Endothelial cell of umbilical vein (primary cell): ENCODE results near the gene HMCN1. TPM values are rescaled to one million over a fixed set of nuclear protein-coding genes. Genes with fewer than 3 reads are reported as not detected.

Experiments used
- BruUV-seq: library from RNA; stranded (reverse); fragments of 400-500 nt; replicated peaks from 2 replicates; lab custom pipeline; 2021; lab: Mats Ljungman, UMichigan
- CTCF ChIA-PET: fragments of 300-600, 350-600 bp; sonication (Branson Sonifier 250); formaldehyde crosslinking; loops from one replicate; lab custom pipeline; 2021; ENCODE audit warnings: antibody characterized with exemption, inconsistent platforms; lab: Charles Lee
- POLR2A ChIA-PET: fragments of 300-600, 350-600 bp; sonication (Branson Sonifier 250); formaldehyde crosslinking; loops from one replicate; lab custom pipeline; 2021; ENCODE audit warnings: antibody characterized with exemption, inconsistent platforms; lab: Charles Lee
- DNase-seq: peaks from one replicate; pipeline ENCODE4 v3.0.0-alpha.2; 2011; ENCODE audit warnings: low read depth, low spot score
- FAIRE-seq: peaks from 2 replicates; lab custom pipeline; 2011; peaks lifted over from hg19 to GRCh38; lab: Jason Lieb, UNC
- H2AFZ ChIP-seq: 2 replicates; pipeline ENCODE4 v1.6.0; 2012; ENCODE audit warnings: low read depth, low read length, control low read depth, inconsistent platforms
- H3K27ac ChIP-seq: 2 replicates; pipeline ENCODE4 v1.5.1; 2011; ENCODE audit warnings: low read depth, mild to moderate bottlenecking, control low read depth, low read length, moderate library complexity; ENCODE audit not compliant: insufficient read depth
- H3K27me3 ChIP-seq, 2 experiments: 2 replicates each; pipeline versions ENCODE4 v1.6.0 to v1.6.1; 2011; ENCODE audit warnings: low read length in 2 of 2, mixed read lengths in 1 of 2; ENCODE audit not compliant: control insufficient read depth in 2 of 2, insufficient read depth in 2 of 2
- H3K36me3 ChIP-seq, 2 experiments: 2 replicates in 1 of 2; 3 replicates in 1 of 2; pipeline ENCODE4 v1.5.1; 2011; ENCODE audit warnings: low read length in 2 of 2, mild to moderate bottlenecking in 1 of 2, moderate library complexity in 1 of 2; ENCODE audit not compliant: control insufficient read depth in 2 of 2, insufficient read depth in 2 of 2; ENCODE audit errors: extremely low read depth in 1 of 2
- H3K4me1 ChIP-seq: 3 replicates; pipeline ENCODE4 v1.5.1; 2011; ENCODE audit warnings: mild to moderate bottlenecking, low read length; ENCODE audit not compliant: control insufficient read depth, insufficient read depth; ENCODE audit errors: extremely low read depth
- H3K4me2 ChIP-seq: 2 replicates; pipeline ENCODE4 v1.6.1; 2011; ENCODE audit warnings: low read length, control low read depth, mixed read lengths; ENCODE audit not compliant: insufficient read depth
- H3K4me3 ChIP-seq, 3 experiments: fragments of 200-600 bp in 1 of 3; sonication (generic), shearing (Covaris generic) in 1 of 3; replicated peaks in 1 of 3; 2 replicates each; pipeline ENCODE4 v1.5.1; 2011 to 2016; ENCODE audit warnings: control low read depth in 3 of 3, low read length in 3 of 3, mild to moderate bottlenecking in 2 of 3, inconsistent platforms in 1 of 3, low read depth in 1 of 3, moderate library complexity in 1 of 3; ENCODE audit not compliant: insufficient read depth in 1 of 3
- H3K79me2 ChIP-seq: 2 replicates; pipeline ENCODE4 v1.6.0; 2012; ENCODE audit warnings: low read length, inconsistent platforms; ENCODE audit not compliant: control insufficient read depth, insufficient read depth
- H3K9ac ChIP-seq: replicated peaks from 2 replicates; pipeline ENCODE3; 2011; ENCODE audit warnings: low read length, control low read depth; ENCODE audit not compliant: insufficient read depth; ENCODE audit errors: extremely low read depth
- H3K9me1 ChIP-seq: replicated peaks from 3 replicates; pipeline ENCODE4 v1.6.0; 2011; ENCODE audit warnings: mild to moderate bottlenecking, low read length; ENCODE audit not compliant: control insufficient read depth, insufficient read depth; ENCODE audit errors: extremely low read depth
- H3K9me3 ChIP-seq: replicated peaks from 2 replicates; pipeline ENCODE4 v1.5.1; 2012; ENCODE audit warnings: low read length, inconsistent platforms; ENCODE audit not compliant: control insufficient read depth, insufficient read depth
- H4K20me1 ChIP-seq: replicated peaks from 2 replicates; pipeline ENCODE3; 2011; ENCODE audit warnings: mild to moderate bottlenecking, low read length; ENCODE audit not compliant: control insufficient read depth, insufficient read depth; ENCODE audit errors: extremely low read depth
- CTCF ChIP-seq, 2 donors: IDR thresholded peaks; 1 replicate in 1 of 2; 2 replicates in 1 of 2; pipeline ENCODE4 v1.5.1; 2011; ENCODE audit warnings: low read length in 2 of 2, mild to moderate bottlenecking in 2 of 2, moderate library complexity in 2 of 2, control low read depth in 1 of 2, inconsistent platforms in 1 of 2, low read depth in 1 of 2; ENCODE audit not compliant: insufficient read depth in 1 of 2; ENCODE audit errors: extremely low read depth in 1 of 2
- EZH2 ChIP-seq: IDR thresholded peaks from 2 replicates; pipeline ENCODE4 v1.6.1; 2012; ENCODE audit warnings: borderline replicate concordance, low read depth, mild to moderate bottlenecking, moderate library complexity, low read length, inconsistent platforms; ENCODE audit not compliant: severe bottlenecking
- FOS ChIP-seq: IDR thresholded peaks from 2 replicates; pipeline ENCODE4 v1.6.1; 2011; ENCODE audit warnings: mild to moderate bottlenecking, low read length, moderate library complexity, borderline replicate concordance; ENCODE audit not compliant: insufficient read depth
- GATA2 ChIP-seq: IDR thresholded peaks from 2 replicates; pipeline ENCODE4 v1.7.0; 2011; ENCODE audit warnings: low read depth, mild to moderate bottlenecking, moderate library complexity, mixed read lengths, low read length; ENCODE audit not compliant: insufficient read length, insufficient read depth
- JUN ChIP-seq: IDR thresholded peaks from 2 replicates; pipeline ENCODE4 v1.6.1; 2011; ENCODE audit warnings: borderline replicate concordance, low read depth; ENCODE audit not compliant: insufficient read length, insufficient read depth
- MAX ChIP-seq: IDR thresholded peaks from 2 replicates; pipeline ENCODE4 v1.6.1; 2011; ENCODE audit not compliant: insufficient read depth, insufficient read length
- MYC ChIP-seq: IDR thresholded peaks from one replicate; pipeline ENCODE4 v1.6.1; 2011; ENCODE audit warnings: mild to moderate bottlenecking, low read depth, low read length
- POLR2A ChIP-seq: IDR thresholded peaks from 2 replicates; pipeline ENCODE4 v1.6.1; 2012; ENCODE audit warnings: low read depth, mild to moderate bottlenecking, control low read depth, low read length
- POLR2AphosphoS5 ChIP-seq: IDR thresholded peaks from 2 replicates; pipeline ENCODE4 v1.6.1; 2012; ENCODE audit warnings: low read depth, mild to moderate bottlenecking, control low read depth, low read length, moderate library complexity; ENCODE audit not compliant: insufficient read depth
- dilution Hi-C: fragments of 300-500 bp; cut with MboI; formaldehyde crosslinking; loops from one replicate; pipeline ENCODE4 v1.15.0; 2019; ENCODE audit warnings: low sequenced_read_pairs; ENCODE audit not compliant: extremely low pct_ligation_motif_present
- intact Hi-C: fragments of 100-400 bp; cut with micrococcal nuclease; formaldehyde crosslinking; loops from one replicate; pipeline ENCODE4 v1.10.0; 2022
- polyA plus RNA-seq, 4 experiments: library from polyadenylated mRNA; depleted of rRNA in 3 of 4; stranded (reverse) in 3 of 4; unstranded in 1 of 4; fragments of >200 nt; gene quantifications; 2 replicates each; pipeline versions ENCODE4 v1.2.1 to v1.2.3, GENCODE V29; 2011 to 2012; ENCODE audit warnings: missing spikeins in 1 of 4
- total RNA-seq: library from RNA; stranded (reverse); gene quantifications from 2 replicates; pipeline ENCODE4 v1.2.3, GENCODE V29; 2021

Gene HMCN1
- total and polyA plus RNA-seq, 2 donors (not counting 3 experiments of a cell fraction or from before 2014, with no cell fraction given): 10.3 to 16.0 TPM

DNA sequence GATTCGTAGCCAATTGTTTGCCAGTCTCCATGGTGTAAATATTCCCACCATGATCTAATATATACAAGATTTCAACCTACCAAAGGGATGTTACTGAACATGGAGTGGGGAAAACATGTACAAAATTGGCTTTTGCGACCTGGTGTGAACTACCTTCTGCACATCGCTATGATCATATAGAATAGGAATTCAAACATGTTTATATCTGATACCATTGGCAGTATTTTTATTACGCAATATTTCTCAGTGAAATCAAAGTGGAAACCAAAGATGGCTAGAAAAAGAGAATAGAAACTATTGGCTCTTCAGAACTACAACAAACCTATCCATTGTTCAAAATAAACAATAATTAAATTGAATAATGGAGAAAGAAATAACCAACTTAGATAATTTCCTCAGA, 355.7 kb downstream of the HMCN1 start:
- ChIA-PET CTCF (interaction anchor here (1.2 kb wide), 1 partner anchor 369 kb away, joined by 3 read pairs; no protein-coding TSS in a partner anchor), POLR2A (no interaction called here)
- TF ChIP-seq POLR2A (no peak), EZH2 (no peak), FOS (no peak), JUN (no peak), CTCF (IDR thresholded peaks at IDR 0.05; ENCODE audit: extremely low read depth in 1 of 2, insufficient read depth in 1 of 2, low read depth in 1 of 2, low read length in 2 of 2) (no peak), MYC (no peak), GATA2 (no peak), MAX (no peak), POLR2AphosphoS5 (no peak)
- H3K27me3 ChIP-seq: no peaks in the 10 kb centered on the region
- no peak overlapping the region for H3K27ac ChIP-seq
- H3K9ac ChIP-seq: no peak overlapping the region
- H3K4me1 ChIP-seq: peaks cover 21% of the 10 kb centered on the region
- no peaks in the 10 kb centered on the region for H3K79me2 ChIP-seq
- dilution Hi-C loops (no loop called here), intact Hi-C loops (loop anchor here (5.0 kb wide), 1 partner anchor 358 kb away; the partner anchor contains the start of gene HMCN1)
- no peak for DNase-seq
- no TSS peak for BruUV-seq
- H3K9me1 ChIP-seq: no peaks in the 10 kb centered on the region
- FAIRE-seq: no peak
- no peak overlapping the region for H2AFZ ChIP-seq
- no peak overlapping the region for H3K4me2 ChIP-seq
- no peak overlapping the region for H3K4me3 ChIP-seq
- H3K36me3 ChIP-seq: no peaks in the 10 kb centered on the region
- H4K20me1 ChIP-seq: no peaks in the 10 kb centered on the region
- no peaks in the 10 kb centered on the region for H3K9me3 ChIP-seq
